ENCODE data around the gene TBC1D17.
A peak's percentile ranks its signal among the peaks of the same experiment; 100 is the strongest.

Gene TBC1D17

GRCh38 chr19:49861541-49862378, 15.7 kb upstream of the TBC1D17 start:
- DNase-seq (ENCODE audit: low spot score), result no peak

- DNase-seq (ENCODE audit: low spot score), result no peak
Measured at GRCh38 chr19:49862391-49863253, 14.9 kb upstream of the TBC1D17 start.

- no peak for DNase-seq (ENCODE audit: low spot score)
Measured at GRCh38 chr19:49863254-49863934, 14.1 kb upstream of the TBC1D17 start.

- no peak for DNase-seq (ENCODE audit: low spot score)
Measured at GRCh38 chr19:49863935-49864320, 13.6 kb upstream of the TBC1D17 start.

- DNase-seq (ENCODE audit: low spot score), result no peak
Measured at GRCh38 chr19:49864890-49865289, 12.6 kb upstream of the TBC1D17 start.

GRCh38 chr19:49866933-49867782, 10.3 kb upstream of the TBC1D17 start, which contains the start of gene PNKP:
TSS of gene PNKP (minus strand) at chr19:49867576. CDS start at chr19:49867204, 372 bp downstream.
- DNase-seq (ENCODE audit: low spot score), result peak; percentile 85

GRCh38 chr19:49869009-49869483, 8.5 kb upstream of the TBC1D17 start:
- DNase-seq (ENCODE audit: low spot score), result no peak

GRCh38 chr19:49869484-49870308, 7.8 kb upstream of the TBC1D17 start:
- peak; percentile 98 for DNase-seq (ENCODE audit: low spot score)

GRCh38 chr19:49870309-49870901, 7.1 kb upstream of the TBC1D17 start:
- DNase-seq (ENCODE audit: low spot score), result no peak

GRCh38 chr19:49871349-49871985, 6.0 kb upstream of the TBC1D17 start:
- DNase-seq (ENCODE audit: low spot score), result no peak

GRCh38 chr19:49872245-49873128, 5.0 kb upstream of the TBC1D17 start:
- DNase-seq (ENCODE audit: low spot score), result no peak

- DNase-seq (ENCODE audit: low spot score), result no peak
Measured at GRCh38 chr19:49873129-49873521, 4.4 kb upstream of the TBC1D17 start.

GRCh38 chr19:49873834-49874233, 3.7 kb upstream of the TBC1D17 start:
- DNase-seq (ENCODE audit: low spot score), result no peak

- DNase-seq (ENCODE audit: low spot score), result no peak
Measured at GRCh38 chr19:49874503-49875157, 2.9 kb upstream of the TBC1D17 start.

- DNase-seq (ENCODE audit: low spot score), result no peak
Measured at GRCh38 chr19:49875177-49875576, 2.3 kb upstream of the TBC1D17 start.

GRCh38 chr19:49875857-49876421, 1.6 kb upstream of the TBC1D17 start:
- DNase-seq (ENCODE audit: low spot score), result peak; percentile 52

GRCh38 chr19:49876422-49877019, 981 bp upstream of the TBC1D17 start:
- DNase-seq (ENCODE audit: low spot score), result peak; percentile 99
